Measurements from ENCODE around the gene VASP. TPM values are rescaled to one million over a fixed set of nuclear protein-coding genes. Genes with fewer than 3 reads are reported as not detected.

Gene VASP
- total RNA-seq: 33.1 and 40.3 TPM in 2 replicates
- polyA plus RNA-seq: 62.3 and 67.9 TPM in 2 replicates
- polyA plus RNA-seq (2012): 74.5 and 87.1 TPM in 2 replicates
- polyA minus RNA-seq (ENCODE audit: low replicate concordance): 70.0 and 82.2 TPM in 2 replicates

GRCh38 chr19:45506989-45507871 is at the start of gene VASP:
Gene VASP, plus strand, starts transcription at chr19:45507479. Its CDS starts 293 bp downstream, at chr19:45507772.
- TF ChIP-seq, protein P1, sequence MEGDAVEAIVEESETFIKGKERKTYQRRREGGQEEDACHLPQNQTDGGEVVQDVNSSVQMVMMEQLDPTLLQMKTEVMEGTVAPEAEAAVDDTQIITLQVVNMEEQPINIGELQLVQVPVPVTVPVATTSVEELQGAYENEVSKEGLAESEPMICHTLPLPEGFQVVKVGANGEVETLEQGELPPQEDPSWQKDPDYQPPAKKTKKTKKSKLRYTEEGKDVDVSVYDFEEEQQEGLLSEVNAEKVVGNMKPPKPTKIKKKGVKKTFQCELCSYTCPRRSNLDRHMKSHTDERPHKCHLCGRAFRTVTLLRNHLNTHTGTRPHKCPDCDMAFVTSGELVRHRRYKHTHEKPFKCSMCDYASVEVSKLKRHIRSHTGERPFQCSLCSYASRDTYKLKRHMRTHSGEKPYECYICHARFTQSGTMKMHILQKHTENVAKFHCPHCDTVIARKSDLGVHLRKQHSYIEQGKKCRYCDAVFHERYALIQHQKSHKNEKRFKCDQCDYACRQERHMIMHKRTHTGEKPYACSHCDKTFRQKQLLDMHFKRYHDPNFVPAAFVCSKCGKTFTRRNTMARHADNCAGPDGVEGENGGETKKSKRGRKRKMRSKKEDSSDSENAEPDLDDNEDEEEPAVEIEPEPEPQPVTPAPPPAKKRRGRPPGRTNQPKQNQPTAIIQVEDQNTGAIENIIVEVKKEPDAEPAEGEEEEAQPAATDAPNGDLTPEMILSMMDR (conservative IDR thresholded peaks at IDR 0.05 in 1 of 2, IDR thresholded peaks at IDR 0.05 in 1 of 2; ENCODE audit: low read depth in 1 of 2, low read length in 2 of 2): no peak
- TF ChIP-seq EZH2 (IDR thresholded peaks at IDR 0.05; ENCODE audit: low read length, missing control alignments): no peak
- H2AFZ ChIP-seq (ENCODE audit: low read length): peak within 1 kb of the TSS; percentile 85
- DNase-seq (ENCODE audit: low read depth in 2 of 2): peak; percentile 79 to 84
- no peaks in the 10 kb centered on the region for H3K36me3 ChIP-seq (ENCODE audit: control insufficient read depth, insufficient read depth, low read length)
- peak within 1 kb of the TSS; percentile 75 to 96 (median 93) for H3K4me3 ChIP-seq (replicated peaks in 1 of 4; ENCODE audit: control extremely low read depth in 1 of 4, insufficient read depth in 1 of 4, low read depth in 3 of 4, low read length in 4 of 4)
- peaks cover 12% of the 10 kb centered on the region for H3K4me1 ChIP-seq (ENCODE audit: control insufficient read depth, extremely low read depth, insufficient read depth, low read length)
- H3K9ac ChIP-seq (ENCODE audit: insufficient read depth, low read length): peak within 1 kb of the TSS; percentile 69
- H3K27ac ChIP-seq (ENCODE audit: insufficient read depth, low read length): peak within 1 kb of the TSS; percentile 83
- H3K27me3 ChIP-seq (ENCODE audit: control insufficient read depth, insufficient read depth, low read length): no peaks in the 10 kb centered on the region
- H3K9me3 ChIP-seq (ENCODE audit: control insufficient read depth, insufficient read depth, low read depth, low read length): no peaks in the 10 kb centered on the region
- H3K79me2 ChIP-seq (ENCODE audit: control insufficient read depth, insufficient read depth, low read length): peaks cover 48% of the 10 kb centered on the region
- H4K20me1 ChIP-seq (ENCODE audit: control insufficient read depth, extremely low read depth, insufficient read depth, low read length): no peaks in the 10 kb centered on the region
- H3K4me2 ChIP-seq (ENCODE audit: extremely low read depth, insufficient read depth, low read length): peak within 1 kb of the TSS; percentile 94

DNA sequence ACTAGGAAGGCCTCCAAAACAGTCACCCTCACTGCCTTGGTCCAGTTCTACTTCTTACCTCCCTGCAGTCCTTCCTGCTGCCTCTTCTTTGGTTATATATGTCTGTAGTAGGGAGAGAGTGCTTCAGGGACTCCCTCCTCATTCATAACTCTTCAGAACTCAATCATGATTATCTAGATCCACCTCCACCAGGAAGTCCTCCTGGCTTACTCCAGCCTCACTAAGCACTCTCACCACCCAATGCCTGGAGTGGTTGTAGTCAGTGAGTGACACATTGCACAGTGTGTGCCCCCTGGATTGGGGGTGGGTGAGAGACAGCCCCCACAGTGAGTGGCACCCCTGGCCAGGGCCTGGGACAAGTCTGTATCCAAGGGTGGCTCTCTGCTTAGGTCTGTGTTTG is 49.5 kb upstream of the VASP start:
- Histone ChIP-seq H3K27ac (ENCODE audit: insufficient read depth, low read length) (no peak overlapping the region), H3K4me1 (ENCODE audit: control insufficient read depth, extremely low read depth, insufficient read depth, low read length) (peaks cover 14% of the 10 kb centered on the region), H3K9me3 (ENCODE audit: control insufficient read depth, insufficient read depth, low read depth, low read length) (no peaks in the 10 kb centered on the region), H4K20me1 (ENCODE audit: control insufficient read depth, extremely low read depth, insufficient read depth, low read length) (no peaks in the 10 kb centered on the region), H2AFZ (ENCODE audit: low read length) (no peak overlapping the region), H3K79me2 (ENCODE audit: control insufficient read depth, insufficient read depth, low read length) (no peaks in the 10 kb centered on the region), H3K36me3 (ENCODE audit: control insufficient read depth, insufficient read depth, low read length) (no peaks in the 10 kb centered on the region), H3K4me3 (replicated peaks in 1 of 4; ENCODE audit: control extremely low read depth in 1 of 4, insufficient read depth in 1 of 4, low read depth in 3 of 4, low read length in 4 of 4) (no peak overlapping the region), H3K27me3 (ENCODE audit: control insufficient read depth, insufficient read depth, low read length) (no peaks in the 10 kb centered on the region), H3K9ac (ENCODE audit: insufficient read depth, low read length) (no peak overlapping the region), H3K4me2 (ENCODE audit: extremely low read depth, insufficient read depth, low read length) (no peak overlapping the region)
- no peak for TF ChIP-seq EZH2 (IDR thresholded peaks at IDR 0.05; ENCODE audit: low read length, missing control alignments)
- TF ChIP-seq, protein P1 (conservative IDR thresholded peaks at IDR 0.05 in 1 of 2, IDR thresholded peaks at IDR 0.05 in 1 of 2; ENCODE audit: low read depth in 1 of 2, low read length in 2 of 2): no peak
- DNase-seq (ENCODE audit: low read depth in 2 of 2): no peak

- no peak overlapping the region for H3K4me3 ChIP-seq (replicated peaks in 1 of 4; ENCODE audit: control extremely low read depth in 1 of 4, insufficient read depth in 1 of 4, low read depth in 3 of 4, low read length in 4 of 4)
- DNase-seq (ENCODE audit: low read depth in 2 of 2): no peak
- H3K79me2 ChIP-seq (ENCODE audit: control insufficient read depth, insufficient read depth, low read length): no peaks in the 10 kb centered on the region
- H3K27ac ChIP-seq (ENCODE audit: insufficient read depth, low read length): no peak overlapping the region
- TF ChIP-seq EZH2 (IDR thresholded peaks at IDR 0.05; ENCODE audit: low read length, missing control alignments): no peak
- TF ChIP-seq, protein P1 (conservative IDR thresholded peaks at IDR 0.05 in 1 of 2, IDR thresholded peaks at IDR 0.05 in 1 of 2; ENCODE audit: low read depth in 1 of 2, low read length in 2 of 2): no peak
- no peak overlapping the region for H2AFZ ChIP-seq (ENCODE audit: low read length)
- H3K9me3 ChIP-seq (ENCODE audit: control insufficient read depth, insufficient read depth, low read depth, low read length): no peaks in the 10 kb centered on the region
- no peaks in the 10 kb centered on the region for H3K27me3 ChIP-seq (ENCODE audit: control insufficient read depth, insufficient read depth, low read length)
- H4K20me1 ChIP-seq (ENCODE audit: control insufficient read depth, extremely low read depth, insufficient read depth, low read length): no peaks in the 10 kb centered on the region
- peaks cover 6% of the 10 kb centered on the region for H3K4me1 ChIP-seq (ENCODE audit: control insufficient read depth, extremely low read depth, insufficient read depth, low read length)
- H3K36me3 ChIP-seq (ENCODE audit: control insufficient read depth, insufficient read depth, low read length): no peaks in the 10 kb centered on the region
- no peak overlapping the region for H3K9ac ChIP-seq (ENCODE audit: insufficient read depth, low read length)
- H3K4me2 ChIP-seq (ENCODE audit: extremely low read depth, insufficient read depth, low read length): no peak overlapping the region
Observed at GRCh38 chr19:45460807-45461347, 46.4 kb upstream of the VASP start.

Measured in fibroblast of lung (primary cell).